ENCODE measurements around the gene TUBA3C.

The TUBA3C gene

DNA sequence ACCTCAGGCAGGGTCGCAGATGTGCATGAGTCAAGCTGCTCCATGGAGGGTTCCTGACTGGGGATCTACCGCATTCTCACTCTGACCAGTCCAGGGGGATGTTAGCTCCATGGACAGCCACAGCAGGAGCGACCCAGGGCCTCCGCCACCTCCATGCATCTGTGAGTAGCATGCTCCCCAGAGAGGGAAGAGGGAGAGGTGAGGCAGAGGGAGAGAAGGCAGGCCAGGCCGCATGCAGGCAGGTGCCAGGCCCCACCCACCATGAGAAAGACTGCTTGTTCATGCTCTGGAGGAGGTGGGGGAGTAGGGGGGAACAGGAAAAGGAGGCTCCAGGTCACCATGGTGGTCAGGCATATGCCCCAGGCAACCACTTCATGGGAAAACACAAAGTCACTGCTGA, 20.3 kb downstream of the TUBA3C start:
- DNase-seq (ENCODE audit: low read depth, low spot score): no peak

- no peak for DNase-seq (ENCODE audit: low read depth, low spot score)
Observed at GRCh38 chr13:19159761-19160420, 21.7 kb downstream of the TUBA3C start.

DNA sequence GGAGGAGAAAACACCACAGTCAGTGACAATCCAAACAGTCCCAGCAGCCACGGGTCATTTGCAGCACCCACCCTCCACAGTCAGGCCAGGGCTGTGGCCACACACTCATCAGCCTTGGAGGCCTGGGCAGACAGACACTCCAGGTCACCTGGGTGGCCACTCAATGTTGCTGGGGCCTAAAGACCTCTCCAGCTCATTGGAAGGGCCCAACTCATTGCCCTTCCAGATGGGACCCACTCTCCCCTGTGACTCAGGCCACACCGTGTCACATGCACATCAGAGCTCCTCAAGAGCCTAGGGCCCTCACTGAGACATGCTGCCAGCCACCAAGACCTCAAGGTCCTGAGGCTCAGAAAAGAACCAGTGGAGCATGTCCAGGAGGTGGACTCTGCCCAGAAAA, 22.4 kb downstream of the TUBA3C start:
- DNase-seq (ENCODE audit: low read depth, low spot score): no peak

- DNase-seq (ENCODE audit: low read depth, low spot score): no peak
Observed at GRCh38 chr13:19158526-19159174, 23.0 kb downstream of the TUBA3C start.

GRCh38 chr13:19158006-19158405, 23.6 kb downstream of the TUBA3C start:
- DNase-seq (ENCODE audit: low read depth, low spot score): no peak

- DNase-seq (ENCODE audit: low read depth, low spot score): no peak
Observed at GRCh38 chr13:19157461-19157860, 24.2 kb downstream of the TUBA3C start.

DNA sequence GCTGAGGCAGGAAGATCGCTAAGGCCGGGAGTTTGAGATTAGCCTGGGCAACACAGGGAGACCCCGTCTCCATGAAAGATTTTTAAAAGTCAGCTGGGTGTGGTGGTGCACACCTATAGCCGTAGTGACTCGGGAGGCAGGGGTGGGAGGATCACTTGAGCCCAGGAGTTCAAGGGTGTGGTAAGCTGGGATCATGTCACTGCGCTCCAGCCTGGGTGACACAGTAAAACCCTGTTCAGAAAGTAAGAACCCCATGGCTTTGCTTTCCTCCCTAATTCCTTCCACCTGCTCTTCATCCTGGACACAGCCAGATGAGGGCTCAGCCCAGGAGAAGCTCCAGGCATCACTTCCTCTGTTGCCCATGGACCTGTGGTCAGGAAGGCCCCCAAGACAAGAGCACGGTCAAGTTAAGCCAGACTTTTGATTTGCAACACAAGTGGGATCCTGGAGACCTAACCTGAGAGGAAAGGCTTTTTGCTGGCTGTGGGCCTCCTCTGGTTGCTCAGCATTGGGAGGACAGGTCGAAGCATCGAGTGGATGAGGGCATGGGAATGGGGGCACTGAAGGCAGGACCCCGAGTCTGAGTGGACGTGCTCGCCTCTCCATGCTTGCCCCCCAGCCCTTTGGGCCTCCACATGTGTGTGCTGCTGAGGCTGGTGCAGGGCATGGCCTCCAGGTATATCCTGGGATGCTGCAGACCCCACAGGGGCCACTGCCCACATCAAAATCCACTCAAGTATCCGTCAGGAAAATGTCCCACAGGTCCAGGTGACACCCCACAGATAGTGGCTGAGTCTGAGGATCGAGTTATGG, 25.4 kb downstream of the TUBA3C start:
- DNase-seq (ENCODE audit: low read depth, low spot score): no peak

GRCh38 chr13:19155321-19155861, 26.2 kb downstream of the TUBA3C start:
- no peak for DNase-seq (ENCODE audit: low read depth, low spot score)

DNA sequence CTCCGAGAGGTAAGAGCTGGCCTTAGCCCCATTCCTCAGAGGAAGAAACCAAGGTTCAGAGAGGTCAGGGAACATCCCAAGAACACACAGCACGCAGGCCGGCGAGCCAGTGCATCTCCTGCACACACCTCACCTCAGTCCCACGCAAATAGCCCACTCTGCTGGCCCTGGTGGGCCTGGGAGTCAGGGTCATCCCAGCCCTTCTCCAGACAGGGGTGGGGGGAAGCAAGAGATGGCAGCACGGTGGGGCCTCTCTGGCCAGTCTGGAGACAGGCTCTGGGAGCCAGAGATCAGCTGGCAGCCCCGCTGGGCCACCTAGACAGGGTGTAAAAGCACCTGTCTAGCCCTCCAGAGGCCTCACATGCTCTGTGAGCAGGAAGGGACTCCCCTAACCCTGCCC, 26.8 kb downstream of the TUBA3C start:
- no peak for DNase-seq (ENCODE audit: low read depth, low spot score)

GRCh38 chr13:19153782-19154450, 27.7 kb downstream of the TUBA3C start:
- DNase-seq (ENCODE audit: low read depth, low spot score): no peak

GRCh38 chr13:19152403-19152802, 29.2 kb downstream of the TUBA3C start:
- DNase-seq (ENCODE audit: low read depth, low spot score): no peak

DNA sequence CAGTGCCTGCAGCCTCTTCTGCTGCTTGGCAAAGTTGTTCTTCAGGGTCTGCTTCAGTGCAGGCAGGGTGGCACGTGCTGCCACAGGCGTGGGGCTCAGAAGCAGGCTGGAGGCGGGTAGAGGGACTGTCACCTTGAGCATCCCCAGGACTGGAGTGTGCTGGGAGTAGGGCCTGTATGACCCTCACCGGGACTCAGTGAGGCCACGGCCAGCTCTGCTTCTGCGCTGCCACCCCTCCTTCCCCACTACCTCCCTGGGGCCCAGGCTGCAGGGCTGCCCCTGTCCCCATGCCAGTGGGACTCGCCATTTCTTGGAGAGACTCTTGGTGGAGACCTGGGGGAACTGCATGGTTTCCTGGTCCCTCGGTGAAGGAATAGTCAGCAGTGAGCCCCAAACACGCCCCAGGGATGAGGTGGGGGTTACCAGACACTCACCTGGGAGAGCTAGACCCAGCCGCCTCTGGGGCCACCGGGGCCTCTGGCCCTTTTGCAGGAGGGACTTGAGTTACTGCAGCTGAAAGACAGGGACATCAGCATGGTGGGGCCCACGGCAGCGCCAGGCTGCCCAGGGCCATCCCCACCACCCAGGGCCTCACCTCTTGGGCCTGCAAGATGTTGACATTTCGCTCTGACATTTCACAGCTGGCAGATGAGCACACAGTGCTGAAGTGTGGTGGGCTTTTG, 29.9 kb downstream of the TUBA3C start:
- no peak for DNase-seq (ENCODE audit: low read depth, low spot score)

GRCh38 chr13:19150712-19151228, 30.9 kb downstream of the TUBA3C start:
- no peak for DNase-seq (ENCODE audit: low read depth, low spot score)

DNA sequence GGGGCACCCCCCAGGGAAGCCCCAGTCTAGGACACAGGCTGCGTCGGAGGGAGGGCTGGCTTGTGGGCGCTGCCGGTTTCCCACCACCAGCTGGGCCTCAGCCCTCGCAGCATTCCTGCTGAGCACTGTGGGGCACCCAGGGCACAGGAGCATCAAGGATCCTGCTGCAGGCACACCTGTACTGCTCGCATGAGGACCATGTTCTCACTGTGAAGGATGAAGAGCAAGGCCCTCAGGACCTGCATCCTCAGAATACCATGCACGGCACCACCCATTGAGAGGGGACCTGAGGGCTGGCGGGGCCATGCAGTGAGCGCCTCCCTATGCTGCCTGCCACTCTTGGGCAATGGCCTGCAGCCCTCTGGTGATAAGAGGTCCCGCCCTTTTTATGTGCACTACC, 31.4 kb downstream of the TUBA3C start:
- DNase-seq (ENCODE audit: low read depth, low spot score): no peak

DNA sequence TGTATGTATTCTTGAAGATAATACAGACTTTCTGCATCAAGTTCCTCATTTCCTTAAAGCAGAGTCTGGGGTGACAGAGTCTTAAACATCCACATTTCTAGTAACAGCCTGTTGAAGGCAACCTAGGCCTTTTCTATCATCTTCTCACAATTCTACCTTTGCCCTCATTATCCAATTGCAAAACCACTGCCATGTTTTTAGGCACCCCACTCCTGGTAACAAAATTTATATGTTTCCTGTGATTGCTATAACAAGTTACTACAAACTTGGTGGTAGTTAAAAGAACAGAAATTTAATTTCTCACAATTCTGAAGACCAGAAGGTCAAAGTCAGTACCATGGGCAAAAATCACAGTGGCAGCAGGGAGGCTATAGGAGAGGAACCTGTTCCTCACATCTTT, 33.1 kb downstream of the TUBA3C start:
- no peak for DNase-seq (ENCODE audit: low read depth, low spot score)

Data from iPS DF 19.7 (cell line).